ENCODE results near the gene TMEM182.

Gene TMEM182

GRCh38 chr2:102815285-102815684 lies 53.5 kb downstream of the TMEM182 start:
- H3K27ac ChIP-seq = peak overlapping the region; percentile 50; the same call in 1 of the 2 replicates
- no peak for TF ChIP-seq CTCF (conservative IDR thresholded peaks at IDR 0.05)

GRCh38 chr2:102826904-102827303 lies 65.1 kb downstream of the TMEM182 start:
- TF ChIP-seq CTCF (conservative IDR thresholded peaks at IDR 0.05) = no peak

GRCh38 chr2:102832789-102833188 lies 71.0 kb downstream of the TMEM182 start:
- no peak overlapping the region for H3K27ac ChIP-seq
- no peak for TF ChIP-seq CTCF (conservative IDR thresholded peaks at IDR 0.05)

More at GRCh38 chr2:102826904-102827303, 65.1 kb downstream of the TMEM182 start:
- H3K27ac ChIP-seq = peak overlapping the region; percentile 47

GRCh38 chr2:102834523-102835273 lies 72.9 kb downstream of the TMEM182 start:
- no peak for TF ChIP-seq CTCF (conservative IDR thresholded peaks at IDR 0.05)
- H3K27ac ChIP-seq = no peak overlapping the region

GRCh38 chr2:102837626-102838198 lies 75.9 kb downstream of the TMEM182 start:
- H3K27ac ChIP-seq = no peak overlapping the region
- TF ChIP-seq CTCF (conservative IDR thresholded peaks at IDR 0.05) = no peak

GRCh38 chr2:102839668-102840388 lies 78.0 kb downstream of the TMEM182 start:
- no peak overlapping the region for H3K27ac ChIP-seq
- peak; percentile 81 for TF ChIP-seq CTCF (conservative IDR thresholded peaks at IDR 0.05)

GRCh38 chr2:102841107-102841840 lies 79.4 kb downstream of the TMEM182 start:
- H3K27ac ChIP-seq = no peak overlapping the region
- peak; percentile 79 for TF ChIP-seq CTCF (conservative IDR thresholded peaks at IDR 0.05)

All from VCaP (cell line).